Erythroblast (primary cell): Measurements from ENCODE around the gene NEMP2.

Experiments used
- GATA1 ChIP-seq: IDR thresholded peaks from 2 replicates; pipeline ENCODE4 v1.6.1; 2011; ENCODE audit warnings: low read depth, mild to moderate bottlenecking, control low read depth, low read length, moderate library complexity
- POLR2A ChIP-seq: IDR thresholded peaks from 2 replicates; pipeline ENCODE4 v1.6.1; 2011; ENCODE audit warnings: mild to moderate bottlenecking, low read length

- TF ChIP-seq POLR2A (no peak), GATA1 (no peak)
Observed at GRCh38 chr2:190513877-190514276, 20.6 kb downstream of the NEMP2 start.
